DMS153 treated with DMSO at 0.1 percent for 48 hours (cell line): ENCODE measurements around the gene ANAPC1.
"Not testable (repeated sequence)": the region's sequence is repeated elsewhere in the genome, so short reads cannot be mapped to it uniquely, and the experiment has no call there.

Experiments
- DNase-seq: peaks from one replicate; lab custom pipeline; 2025; ENCODE audit not compliant: unreplicated experiment; lab: John Stamatoyannopoulos, UW

ANAPC1 gene

DNA sequence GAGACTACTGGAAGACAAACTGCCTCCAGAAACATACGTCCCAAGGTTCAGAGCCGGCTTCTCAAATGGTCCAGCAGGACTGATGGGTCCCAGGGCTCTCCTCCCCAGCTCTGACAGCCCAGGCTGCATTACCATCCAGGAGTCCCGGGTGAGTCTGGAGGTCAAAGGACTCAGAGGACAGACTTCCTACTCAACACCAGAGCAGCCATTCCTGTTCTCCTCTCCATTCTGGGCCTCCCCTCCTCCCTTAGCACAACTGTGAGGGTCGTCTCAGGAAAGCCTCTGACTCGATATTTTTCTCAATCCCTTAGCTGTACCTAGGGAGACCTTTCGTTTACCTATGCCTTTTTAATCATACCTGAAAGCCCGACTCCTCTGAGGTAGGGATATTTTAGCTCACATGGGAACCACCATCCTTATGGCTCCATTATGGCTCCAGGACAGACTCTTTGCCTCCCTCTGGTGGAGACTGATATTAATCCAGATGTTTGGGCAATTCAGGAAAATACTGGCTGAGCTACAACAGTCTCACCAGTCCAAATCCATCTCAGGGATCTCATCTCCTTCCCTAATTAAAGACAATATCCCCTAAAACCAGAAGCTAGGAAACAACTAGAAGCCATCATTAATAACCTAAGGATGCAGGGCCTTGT, 70.9 kb downstream of the ANAPC1 start:
- DNase-seq: not testable (repeated sequence)

- not testable (repeated sequence) for DNase-seq
Observed at GRCh38 chr2:111790633-111791032, 93.4 kb downstream of the ANAPC1 start.

GRCh38 chr2:111784081-111784480, 99.9 kb downstream of the ANAPC1 start:
- not testable (repeated sequence) for DNase-seq

DNA sequence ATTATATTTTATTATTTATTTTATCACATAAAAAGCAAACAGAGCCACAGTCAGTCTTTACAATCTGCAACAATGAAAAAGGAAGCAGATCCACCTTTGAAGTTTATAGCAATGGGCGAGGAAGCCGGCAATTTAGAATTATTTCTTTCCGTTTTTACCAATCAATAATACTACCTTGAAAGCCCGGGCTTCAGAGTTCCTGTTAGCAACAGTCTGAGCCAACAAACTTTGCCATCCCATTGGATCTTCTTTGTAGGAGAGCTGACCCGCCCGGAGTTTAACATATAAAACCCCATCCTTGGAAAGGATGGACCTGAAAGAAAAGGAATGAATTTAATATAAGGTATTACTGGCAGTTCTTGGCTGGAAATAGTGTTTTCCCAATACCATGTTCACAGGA, 101.8 kb downstream of the ANAPC1 start:
- DNase-seq: not testable (repeated sequence)

GRCh38 chr2:111781443-111782094, 102.4 kb downstream of the ANAPC1 start:
- not testable (repeated sequence) for DNase-seq

DNA sequence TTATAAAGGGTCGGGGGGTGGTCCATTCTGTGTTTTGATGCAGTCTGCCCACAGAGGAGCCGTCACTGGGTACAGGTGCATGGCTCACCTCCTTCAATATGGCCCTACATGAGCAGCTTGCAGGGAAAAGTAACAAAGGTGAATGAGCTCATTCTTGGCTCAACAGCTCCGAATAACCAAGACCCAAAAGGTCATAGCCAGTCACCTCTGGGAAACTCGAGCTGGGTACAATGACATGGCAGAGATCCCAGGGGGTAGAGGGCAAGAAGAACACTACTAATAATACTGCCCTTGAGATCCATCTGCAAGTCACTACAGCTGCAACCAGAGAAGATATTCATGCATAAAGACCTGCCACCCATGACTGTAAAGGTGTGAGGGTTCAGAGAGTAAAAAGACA, 106.8 kb downstream of the ANAPC1 start:
- DNase-seq: not testable (repeated sequence)

DNA sequence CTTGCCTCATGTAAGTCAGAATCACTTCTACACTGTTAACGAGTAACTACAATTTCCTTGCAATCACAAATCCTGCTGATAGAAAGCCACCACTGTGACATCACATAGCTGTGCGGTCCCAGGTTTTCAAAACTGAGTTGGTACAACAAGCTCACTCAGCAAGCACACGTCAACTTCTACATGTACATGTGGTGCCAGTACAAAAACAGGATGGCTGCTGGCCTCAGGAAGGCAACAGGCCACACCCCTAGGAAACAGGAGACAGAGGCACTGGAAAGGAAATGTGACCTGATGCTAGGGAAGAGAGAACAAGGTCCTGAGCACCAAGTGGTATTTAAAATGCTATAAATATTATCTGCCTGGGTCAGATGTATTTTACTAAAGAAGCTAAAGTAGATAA, 107.7 kb downstream of the ANAPC1 start:
- DNase-seq: not testable (repeated sequence)

GRCh38 chr2:111772180-111772579, 111.8 kb downstream of the ANAPC1 start:
- DNase-seq: not testable (repeated sequence)

- DNase-seq: not testable (repeated sequence)
Observed at GRCh38 chr2:111770916-111771658, 112.9 kb downstream of the ANAPC1 start.

DNA sequence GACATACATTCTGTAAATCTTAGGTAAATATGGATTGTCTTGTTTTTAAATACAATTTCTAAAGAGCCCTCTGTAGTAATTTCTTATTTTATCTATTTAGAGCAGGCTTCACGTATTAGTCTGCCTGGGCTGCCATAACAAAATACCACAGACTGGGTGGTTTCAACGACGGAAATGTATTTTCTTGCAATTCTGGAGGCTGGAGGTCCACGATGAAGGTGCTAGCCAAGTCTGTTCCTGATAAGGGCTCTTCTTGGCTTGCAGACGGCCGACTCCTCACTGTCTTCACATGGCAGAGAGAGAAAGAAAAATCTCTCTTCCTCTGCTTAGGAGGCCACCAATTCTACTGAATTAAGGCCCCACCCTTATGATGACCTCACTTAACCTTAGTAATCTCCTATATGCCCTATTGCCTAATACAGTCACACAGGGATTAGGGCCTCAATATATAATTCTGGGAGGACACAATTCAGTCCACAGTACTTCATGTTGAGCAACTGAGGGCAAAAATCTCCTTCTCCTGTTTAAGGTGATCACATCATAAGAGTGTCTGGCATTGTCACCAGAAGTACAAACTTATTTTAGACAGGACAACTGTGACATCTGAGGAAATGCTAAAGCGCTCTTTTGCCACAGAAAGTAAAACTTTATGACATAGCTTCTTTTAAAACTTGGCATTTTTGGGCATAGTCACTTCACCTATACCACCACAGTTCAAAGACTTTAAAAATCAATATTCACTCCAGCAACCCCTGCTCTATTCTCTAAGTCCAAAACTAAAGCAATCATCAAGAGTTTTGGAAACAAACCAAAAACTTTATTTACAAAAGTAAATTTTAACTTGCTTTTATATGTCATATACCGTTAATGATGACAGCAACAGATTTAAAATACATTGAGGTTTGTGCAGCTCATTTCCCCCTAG, 115.5 kb downstream of the ANAPC1 start:
- not testable (repeated sequence) for DNase-seq

GRCh38 chr2:111767087-111767486, 116.9 kb downstream of the ANAPC1 start:
- DNase-seq: not testable (repeated sequence)

DNA sequence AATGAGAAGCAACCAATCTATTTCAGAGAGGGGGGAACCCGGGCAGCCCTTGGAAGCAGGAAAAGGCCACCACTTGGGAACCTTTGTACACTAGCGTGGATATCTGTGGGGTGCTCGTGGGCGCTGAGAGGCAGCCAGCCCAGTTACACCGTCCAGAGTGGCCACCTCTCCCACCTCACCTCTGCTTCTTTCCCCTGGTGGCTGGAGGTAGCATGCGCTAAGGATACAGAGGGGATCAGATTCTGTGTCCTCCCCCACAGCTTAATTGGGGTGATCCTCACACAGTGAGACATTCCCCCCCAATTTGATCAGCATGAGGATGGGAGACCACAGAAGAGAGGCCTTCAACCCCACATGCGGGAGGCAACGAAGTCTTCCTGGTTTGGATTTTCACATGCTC, 117.7 kb downstream of the ANAPC1 start:
- DNase-seq: not testable (repeated sequence)

- DNase-seq: not testable (repeated sequence)
Observed at GRCh38 chr2:111764151-111764550, 119.8 kb downstream of the ANAPC1 start.

DNA sequence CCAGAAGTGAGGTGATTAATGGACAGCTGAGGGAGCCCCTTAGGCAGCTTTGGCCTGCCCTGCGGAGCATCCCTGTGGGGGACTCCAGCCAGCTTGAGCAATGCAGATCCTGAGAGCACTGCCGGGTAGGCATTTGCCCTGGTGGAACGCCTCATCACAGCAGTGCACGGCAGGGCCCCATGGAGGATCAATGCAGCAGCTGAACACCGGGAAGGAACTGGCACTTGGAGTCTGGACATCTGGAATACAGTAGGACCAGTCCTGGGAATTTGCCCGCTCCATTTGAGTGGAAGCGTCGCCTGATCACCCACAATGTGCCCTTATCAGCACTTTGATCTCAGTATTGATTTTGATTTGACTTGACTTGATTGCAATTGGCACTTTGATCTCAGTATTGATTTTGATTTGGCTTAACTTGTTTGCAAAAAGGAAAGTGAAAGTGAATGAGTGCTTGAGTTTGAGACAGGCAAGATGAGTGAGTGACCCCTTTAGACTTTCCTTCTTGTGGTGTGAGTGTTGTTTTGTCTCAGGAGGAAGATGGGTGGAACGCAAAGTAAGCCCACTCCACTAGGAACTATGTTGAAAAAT, 123.2 kb downstream of the ANAPC1 start:
- DNase-seq: not testable (repeated sequence)

DNA sequence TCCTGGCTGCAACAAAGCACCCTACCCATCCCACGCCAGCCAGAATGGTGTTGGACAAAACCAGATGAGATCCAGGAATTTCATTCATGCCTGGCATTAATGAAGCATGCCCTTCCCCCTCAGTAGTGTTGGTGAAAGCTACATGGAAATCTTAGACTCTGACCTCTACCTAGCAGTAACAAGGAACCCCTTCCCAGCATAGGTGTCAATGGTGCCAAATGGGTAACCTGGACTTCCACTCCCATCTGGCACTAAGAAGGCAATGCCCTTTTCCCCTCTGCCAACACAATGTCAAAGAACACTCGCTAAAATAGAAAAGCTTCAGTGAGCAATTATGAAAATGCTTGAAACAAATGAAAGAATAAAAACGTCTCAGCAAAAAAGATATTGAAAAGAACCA, 131.5 kb downstream of the ANAPC1 start:
- DNase-seq: not testable (repeated sequence)

- not testable (repeated sequence) for DNase-seq
Observed at GRCh38 chr2:111750641-111751040, 133.4 kb downstream of the ANAPC1 start.

DNA sequence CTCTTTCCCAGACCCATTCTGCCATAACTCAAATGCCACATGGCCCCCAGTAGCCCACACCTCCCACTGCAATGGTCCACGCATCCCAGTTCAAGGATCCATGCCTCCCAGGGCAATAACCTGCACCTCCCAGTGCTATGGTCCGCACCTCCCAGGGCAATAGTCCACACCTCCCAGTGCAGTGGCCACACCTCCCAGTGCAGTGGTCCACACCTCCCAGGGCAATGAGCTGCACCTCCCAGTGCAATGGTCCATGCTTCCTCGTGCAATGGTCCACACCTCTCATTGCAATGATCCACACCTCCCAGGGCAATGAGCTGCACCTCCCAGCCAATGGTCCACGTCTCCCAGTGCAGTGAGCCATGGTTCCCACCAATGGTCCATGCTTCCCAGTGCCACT, 135.6 kb downstream of the ANAPC1 start:
- not testable (repeated sequence) for DNase-seq

- DNase-seq: not testable (repeated sequence)
Observed at GRCh38 chr2:111747410-111748115, 136.4 kb downstream of the ANAPC1 start.

- not testable (repeated sequence) for DNase-seq
Observed at GRCh38 chr2:111744751-111745150, 139.2 kb downstream of the ANAPC1 start.

DNA sequence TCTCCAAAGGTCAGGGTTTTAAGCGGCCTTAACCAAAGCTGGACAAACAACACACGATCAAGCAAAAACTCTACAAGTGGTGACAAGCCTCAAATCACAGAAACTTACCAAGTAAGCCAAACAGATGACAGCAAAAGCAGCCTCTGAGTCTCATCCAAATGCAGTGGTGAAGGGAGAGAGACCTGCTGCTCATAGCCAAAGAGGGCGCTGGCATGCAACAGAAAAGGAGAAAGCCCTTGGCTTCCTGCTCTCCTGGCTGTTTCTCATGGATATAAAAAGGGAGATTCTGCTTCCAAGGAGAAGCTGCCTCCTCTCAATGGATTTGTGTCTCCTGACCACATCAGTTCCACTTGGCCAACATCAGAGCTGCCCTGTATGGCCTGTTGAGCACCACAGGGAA, 142.5 kb downstream of the ANAPC1 start:
- DNase-seq: not testable (repeated sequence)
